Mucosa of rectum (tissue), 2 donors: Measurements from ENCODE around the gene SLC16A10.
"Not testable (repeated sequence)": the region's sequence is repeated elsewhere in the genome, so short reads cannot be mapped to it uniquely, and the experiment has no call there.

Source experiments
- H3K27ac ChIP-seq, 2 donors: one replicate each; pipeline ENCODE4 v1.7.0; 2013; ENCODE audit warnings: inconsistent platforms in 2 of 2, low read depth in 2 of 2, low read length in 2 of 2
- H3K27me3 ChIP-seq, 2 donors: one replicate each; pipeline ENCODE4 v1.7.0; 2013; ENCODE audit warnings: low read length in 2 of 2; ENCODE audit not compliant: control insufficient read depth in 2 of 2, insufficient read depth in 2 of 2
- H3K36me3 ChIP-seq, 2 donors: one replicate each; pipeline ENCODE4 v1.7.0; 2013; ENCODE audit warnings: low read length in 2 of 2; ENCODE audit not compliant: control insufficient read depth in 2 of 2, insufficient read depth in 2 of 2
- H3K4me1 ChIP-seq, 2 donors: one replicate each; pipeline ENCODE4 v1.7.0; 2013; ENCODE audit warnings: low read length in 2 of 2, mild to moderate bottlenecking in 1 of 2; ENCODE audit not compliant: control insufficient read depth in 2 of 2, insufficient read depth in 2 of 2
- H3K4me3 ChIP-seq, 2 donors: one replicate each; pipeline ENCODE4 v1.7.0; 2013; ENCODE audit warnings: low read length in 2 of 2
- H3K9ac ChIP-seq, 2 donors: one replicate each; pipeline ENCODE4 v1.7.0; 2013; ENCODE audit warnings: low read length in 2 of 2, low read depth in 1 of 2, mild to moderate bottlenecking in 1 of 2
- H3K9me3 ChIP-seq, 2 donors: one replicate each; pipeline ENCODE4 v1.7.0; 2013; ENCODE audit warnings: low read length in 2 of 2; ENCODE audit not compliant: control insufficient read depth in 2 of 2
- donor health status: healthy.
- donor health status: Normal muscosa, but diverticular disease.

The SLC16A10 gene

GRCh38 chr6:111195656-111196055 lies 108.4 kb downstream of the SLC16A10 start:
- H3K9ac ChIP-seq: no peak overlapping the region
- H3K27ac ChIP-seq: no peak overlapping the region
- peaks cover 4 to 5% of the 10 kb centered on the region in 2 donors for H3K4me1 ChIP-seq
- no peak overlapping the region for H3K4me3 ChIP-seq
- H3K9me3 ChIP-seq: no peaks in the 10 kb centered on the region
- no peaks in the 10 kb centered on the region for H3K27me3 ChIP-seq
- H3K36me3 ChIP-seq: no peaks in the 10 kb centered on the region

GRCh38 chr6:111198841-111199240 lies 111.5 kb downstream of the SLC16A10 start:
- no peaks in the 10 kb centered on the region for H3K9me3 ChIP-seq

GRCh38 chr6:111199935-111200334 lies 112.6 kb downstream of the SLC16A10 start:
- Histone ChIP-seq H3K36me3 (no peaks in the 10 kb centered on the region), H3K4me3 (peak overlapping the region in 1 of 2 donors; percentile 48), H3K27me3 (no peaks in the 10 kb centered on the region), H3K4me1 (peaks cover 8 to 9% of the 10 kb centered on the region in 2 donors), H3K9me3 (no peaks in the 10 kb centered on the region), H3K27ac (peak overlapping the region; percentile 17 to 51), H3K9ac (peak overlapping the region in 1 of 2 donors; percentile 5)

More at GRCh38 chr6:111198841-111199240, 111.5 kb downstream of the SLC16A10 start:
- Histone ChIP-seq H3K4me3 (no peak overlapping the region), H3K36me3 (no peaks in the 10 kb centered on the region), H3K4me1 (peaks cover 8 to 9% of the 10 kb centered on the region in 2 donors), H3K9ac (no peak overlapping the region), H3K27me3 (no peaks in the 10 kb centered on the region), H3K27ac (no peak overlapping the region)

- Histone ChIP-seq H3K4me3 (peak overlapping the region in 1 of 2 donors; percentile 48), H3K4me1 (peaks cover 8 to 9% of the 10 kb centered on the region in 2 donors)
Measured at GRCh38 chr6:111200350-111201243, 113.3 kb downstream of the SLC16A10 start.

GRCh38 chr6:111201244-111201554 lies 113.9 kb downstream of the SLC16A10 start:
- Histone ChIP-seq H3K9ac (peak overlapping the region in 1 of 2 donors; percentile 40), H3K27ac (peak overlapping the region; percentile 3 to 52), H3K36me3 (no peaks in the 10 kb centered on the region), H3K4me1 (peaks cover 8 to 9% of the 10 kb centered on the region in 2 donors), H3K4me3 (peak overlapping the region in 1 of 2 donors; percentile 48), H3K9me3 (no peaks in the 10 kb centered on the region), H3K27me3 (no peaks in the 10 kb centered on the region)

More at GRCh38 chr6:111200350-111201243, 113.3 kb downstream of the SLC16A10 start:
- Histone ChIP-seq H3K27me3 (no peaks in the 10 kb centered on the region), H3K36me3 (no peaks in the 10 kb centered on the region), H3K9ac (peak overlapping the region; percentile 5 to 40), H3K9me3 (no peaks in the 10 kb centered on the region), H3K27ac (peak overlapping the region; percentile 51 to 52)

GRCh38 chr6:111201764-111202163 lies 114.5 kb downstream of the SLC16A10 start:
- no peak overlapping the region for H3K27ac ChIP-seq
- no peak overlapping the region for H3K9ac ChIP-seq

GRCh38 chr6:111203539-111203938 lies 116.2 kb downstream of the SLC16A10 start:
- not testable (repeated sequence) for H3K9me3 ChIP-seq, H3K36me3 ChIP-seq, H3K27me3 ChIP-seq, H3K9ac ChIP-seq, H3K4me1 ChIP-seq, H3K4me3 ChIP-seq, H3K27ac ChIP-seq

More at GRCh38 chr6:111201764-111202163, 114.5 kb downstream of the SLC16A10 start:
- no peaks in the 10 kb centered on the region for H3K9me3 ChIP-seq
- H3K4me3 ChIP-seq: no peak overlapping the region
- H3K36me3 ChIP-seq: no peaks in the 10 kb centered on the region
- no peaks in the 10 kb centered on the region for H3K27me3 ChIP-seq
- H3K4me1 ChIP-seq: peaks cover 8 to 9% of the 10 kb centered on the region in 2 donors

- Histone ChIP-seq H3K9me3 (no peaks in the 10 kb centered on the region), H3K9ac (no peak overlapping the region), H3K27ac (no peak overlapping the region), H3K36me3 (no peaks in the 10 kb centered on the region), H3K4me3 (no peak overlapping the region), H3K27me3 (no peaks in the 10 kb centered on the region), H3K4me1 (peaks cover 8 to 9% of the 10 kb centered on the region in 2 donors)
Measured at GRCh38 chr6:111204305-111204704, 117.0 kb downstream of the SLC16A10 start.

- H3K4me1 ChIP-seq: peaks cover 8% of the 10 kb centered on the region in 2 donors
Measured at GRCh38 chr6:111204881-111205280, 117.6 kb downstream of the SLC16A10 start.

GRCh38 chr6:111205502-111205901 lies 118.2 kb downstream of the SLC16A10 start:
- Histone ChIP-seq H3K4me3 (no peak overlapping the region), H3K27ac (no peak overlapping the region), H3K36me3 (no peaks in the 10 kb centered on the region), H3K9ac (no peak overlapping the region), H3K4me1 (peaks cover 4 to 5% of the 10 kb centered on the region in 2 donors), H3K9me3 (no peaks in the 10 kb centered on the region), H3K27me3 (no peaks in the 10 kb centered on the region)

More at GRCh38 chr6:111204881-111205280, 117.6 kb downstream of the SLC16A10 start:
- Histone ChIP-seq H3K36me3 (no peaks in the 10 kb centered on the region), H3K27me3 (no peaks in the 10 kb centered on the region), H3K9ac (no peak overlapping the region), H3K27ac (no peak overlapping the region), H3K4me3 (no peak overlapping the region), H3K9me3 (no peaks in the 10 kb centered on the region)
